Spleen (tissue), 11 donors: ENCODE results near the gene BAG1. TPM values are rescaled to one million over a fixed set of nuclear protein-coding genes. Genes with fewer than 3 reads are reported as not detected.

Experiments
- DNase-seq: peaks from one replicate; pipeline ENCODE4 v3.0.0-alpha.2; 2020
- H3K27ac ChIP-seq, 8 donors: fragments of 200-600 bp; sonication (generic) in 7 of 8; 1 replicate in 4 of 8; 2 replicates in 4 of 8; pipeline versions ENCODE4 v1.5.0 to v1.8.0; 2016 to 2021; ENCODE audit warnings: inconsistent platforms in 4 of 8, mild to moderate bottlenecking in 4 of 8, moderate library complexity in 1 of 8
- H3K27me3 ChIP-seq, 7 donors: fragments of 200-600 bp; sonication (generic) in 6 of 7; replicated peaks in 1 of 7; 1 replicate in 4 of 7; 2 replicates in 3 of 7; pipeline versions ENCODE4 v1.5.0 to v1.8.0; 2016 to 2021; ENCODE audit warnings: inconsistent platforms in 3 of 7, mild to moderate bottlenecking in 1 of 7
- H3K36me3 ChIP-seq, 6 donors: fragments of 200-600 bp; sonication (generic) in 5 of 6; 1 replicate in 4 of 6; 2 replicates in 2 of 6; pipeline versions ENCODE4 v1.5.0 to v1.8.0; 2016 to 2021; ENCODE audit warnings: inconsistent platforms in 2 of 6
- H3K4me1 ChIP-seq, 6 donors: fragments of 200-600 bp; sonication (generic) in 5 of 6; 1 replicate in 3 of 6; 2 replicates in 3 of 6; pipeline versions ENCODE4 v1.5.0 to v1.8.0; 2016 to 2021; ENCODE audit warnings: inconsistent platforms in 3 of 6
- H3K4me3 ChIP-seq, 8 donors: fragments of 200-600 bp; sonication (generic) in 7 of 8; 1 replicate in 4 of 8; 2 replicates in 4 of 8; pipeline versions ENCODE4 v1.5.0 to v1.8.0; 2016 to 2021; ENCODE audit warnings: inconsistent platforms in 4 of 8, mild to moderate bottlenecking in 4 of 8, moderate library complexity in 2 of 8
- H3K9me3 ChIP-seq, 8 donors: fragments of 200-600 bp; sonication (generic) in 7 of 8; 1 replicate in 4 of 8; 2 replicates in 4 of 8; pipeline versions ENCODE4 v1.5.0 to v1.8.0; 2016 to 2021; ENCODE audit warnings: inconsistent platforms in 4 of 8
- CTCF ChIP-seq, 11 experiments: fragments of 200-600 bp in 7 of 11; fragments of 450-650 bp in 4 of 11; sonication (generic) in 4 of 11; IDR thresholded peaks in 8 of 11; conservative IDR thresholded peaks in 3 of 11; 1 replicate in 7 of 11; 2 replicates in 4 of 11; pipeline versions ENCODE4 v1.4.0 to v1.8.0; 2016 to 2021; ENCODE audit warnings: antibody characterized with exemption in 11 of 11, inconsistent platforms in 4 of 11, mild to moderate bottlenecking in 1 of 11
- POLR2A ChIP-seq, 3 donors: fragments of 450-650 bp; IDR thresholded peaks; one replicate each; pipeline ENCODE4 v1.5.1; 2017; ENCODE audit warnings: antibody characterized with exemption in 3 of 3, mild to moderate bottlenecking in 1 of 3
- POLR2AphosphoS5 ChIP-seq, 3 donors: sonication (generic); formaldehyde crosslinking; IDR thresholded peaks; one replicate each; pipeline ENCODE4 v1.5.1; 2017; ENCODE audit warnings: antibody characterized with exemption in 3 of 3
- WGBS, 5 donors: extraction: QIAGEN DNeasy Blood & Tissue Kit in 3 of 5; methylation state at CpG; one replicate each; pipeline versions ENCODE4 v1.1.5 to v1.1.7; 2013 to 2018; 5-methylcytosine and 5-hydroxymethylcytosine counted together
- intact Hi-C: fragments of 100-400 bp; cut with DNase I; formaldehyde crosslinking; loops from one replicate; pipeline ENCODE4 v1.15.0; 2023; ENCODE audit warnings: low total_unique reads
- polyA plus RNA-seq, 3 donors: library from polyadenylated mRNA; stranded (reverse); fragments of 200-250 nt; gene quantifications; one replicate each; pipeline ENCODE4 v1.2.1, GENCODE V29; 2013
- total RNA-seq, 7 donors: library from RNA; depleted of rRNA in 3 of 7; stranded (reverse); fragments of >200 nt in 3 of 7; fragmentation: NEBNext Ultra II Directional in 4 of 7; extraction: Animal tissue kit (Norgen Biotek cat#: 25700) in 4 of 7; gene quantifications; one replicate each; pipeline versions ENCODE4 v1.1.0 to v1.2.1, GENCODE V29; 2016 to 2021
- donor health status: healthy with polysubstance abuse.
- donor health status: DM: no; HTN: no; CAD: no; lungs with moderate emphysema.
- donor health status: DM: no; HTN: no; CAD: no.
- donor health status: Bipolar disorder and iron deficiency.
- donor health status: healthy.
- donor health status: DM: no; HTN: no; CAD: no.
- donor health status: DM: yes; HTN: yes; CAD: no.

BAG1 gene
- total and polyA plus RNA-seq, 10 donors = 49.9 to 102 (median 70.9) TPM

- Histone ChIP-seq H3K4me3 (no peak overlapping the region), H3K27me3 (no peaks in the 10 kb centered on the region), H3K4me1 (no peaks in the 10 kb centered on the region), H3K36me3 (no peaks in the 10 kb centered on the region), H3K27ac (no peak overlapping the region), H3K9me3 (no peaks in the 10 kb centered on the region)
- DNase-seq = no peak
- intact Hi-C loops = no loop called here
- TF ChIP-seq POLR2AphosphoS5 (IDR thresholded peaks at IDR 0.05) = no peak
- TF ChIP-seq POLR2A (IDR thresholded peaks at IDR 0.05) = no peak
- no peak for TF ChIP-seq CTCF (IDR thresholded peaks at IDR 0.05 in 8 of 11, conservative IDR thresholded peaks at IDR 0.05 in 3 of 11)
- 65 to 80% (median 72%) methylated on average over 3 of the region's 3 CpGs for WGBS, 5 donors
These were observed 52.7 kb downstream of the BAG1 start for GRCh38 chr9:33211695-33212393.

GRCh38 chr9:33210006-33210715, 54.3 kb downstream of the BAG1 start:
- no peak for DNase-seq
- no peak for TF ChIP-seq POLR2AphosphoS5 (IDR thresholded peaks at IDR 0.05)

GRCh38 chr9:33209394-33209793, 55.1 kb downstream of the BAG1 start:
- no peaks in the 10 kb centered on the region for H3K4me1 ChIP-seq

More at GRCh38 chr9:33210006-33210715, 54.3 kb downstream of the BAG1 start:
- intact Hi-C loops = no loop called here
- no peaks in the 10 kb centered on the region for H3K9me3 ChIP-seq
- H3K4me3 ChIP-seq = no peak overlapping the region
- H3K36me3 ChIP-seq = no peaks in the 10 kb centered on the region
- H3K27me3 ChIP-seq = no peaks in the 10 kb centered on the region
- H3K4me1 ChIP-seq = no peaks in the 10 kb centered on the region
- WGBS, 5 donors = 86 to 93% (median 91%) methylated on average over 4 of the region's 4 CpGs
- H3K27ac ChIP-seq = no peak overlapping the region

GRCh38 chr9:33202552-33203201, 61.8 kb downstream of the BAG1 start:
- peak; percentile 71 to 88 (median 77) for TF ChIP-seq POLR2AphosphoS5 (IDR thresholded peaks at IDR 0.05)
- TF ChIP-seq POLR2A (IDR thresholded peaks at IDR 0.05) = no peak
- peak in 4 of 11 experiments; percentile 13 to 29 (median 18) for TF ChIP-seq CTCF (IDR thresholded peaks at IDR 0.05 in 8 of 11, conservative IDR thresholded peaks at IDR 0.05 in 3 of 11)
- no peaks in the 10 kb centered on the region for H3K9me3 ChIP-seq
- intact Hi-C loops = no loop called here
- 29 to 41% (median 32%) methylated on average over 8 to 11 of the region's 11 CpGs for WGBS, 5 donors
- H3K36me3 ChIP-seq = no peaks in the 10 kb centered on the region
- H3K4me3 ChIP-seq = no peak overlapping the region
- H3K27ac ChIP-seq = peak overlapping the region in 3 of 8 donors; percentile 33 to 51 (median 36)
- H3K4me1 ChIP-seq = peaks cover 0 to 16% (median 12%) of the 10 kb centered on the region in 6 donors
- H3K27me3 ChIP-seq = no peaks in the 10 kb centered on the region
- peak; percentile 84 for DNase-seq

More at GRCh38 chr9:33209394-33209793, 55.1 kb downstream of the BAG1 start:
- TF ChIP-seq CTCF (IDR thresholded peaks at IDR 0.05 in 8 of 11, conservative IDR thresholded peaks at IDR 0.05 in 3 of 11) (no peak), POLR2AphosphoS5 (IDR thresholded peaks at IDR 0.05) (no peak), POLR2A (IDR thresholded peaks at IDR 0.05) (no peak)
- H3K27me3 ChIP-seq = no peaks in the 10 kb centered on the region
- H3K36me3 ChIP-seq = no peaks in the 10 kb centered on the region
- no peak for DNase-seq
- H3K9me3 ChIP-seq = no peaks in the 10 kb centered on the region
- no peak overlapping the region for H3K4me3 ChIP-seq
- WGBS, 5 donors = 90 to 100% (median 96%) methylated on average over 1 of the region's 1 CpG
- H3K27ac ChIP-seq = no peak overlapping the region
- intact Hi-C loops = no loop called here

Other genes with a start within 250 kb of the BAG1 start
- 100 to 1,000 TPM in 1 of 7 donors, 10 to 100 TPM in 6; 67.0 to 113 (median 87.7) TPM for gene DNAJA1, start 239.4 kb downstream of the BAG1 start, total RNA-seq
- 10 to 100 TPM; 25.8 to 81.3 (median 38.7) TPM for gene DNAJA1, start 239.4 kb downstream of the BAG1 start, polyA plus RNA-seq
- 10 to 100 TPM; 15.7 to 23.3 (median 19.4) TPM for gene SMU1, start 188.0 kb downstream of the BAG1 start, total RNA-seq
- gene SMU1, start 188.0 kb downstream of the BAG1 start, polyA plus RNA-seq = 10 to 100 TPM in 1 of 3 donors, 1 to 10 TPM in 2; 7.2 to 12.2 (median 9.9) TPM
- 100 to 1,000 TPM in 2 of 7 donors, 10 to 100 TPM in 5; 75.1 to 111 (median 91.4) TPM for gene B4GALT1, start 97.4 kb downstream of the BAG1 start, total RNA-seq
- 10 to 100 TPM; 18.1 to 29.5 (median 25.4) TPM for gene B4GALT1, start 97.4 kb downstream of the BAG1 start, polyA plus RNA-seq
- not detected for gene SPINK4, start 24.5 kb downstream of the BAG1 start, total RNA-seq
- under 1 TPM in 1 of 3 donors, not detected in 2; 0.67 TPM for gene SPINK4, start 24.5 kb downstream of the BAG1 start, polyA plus RNA-seq
- 10 to 100 TPM; 43.6 to 56.7 (median 52.4) TPM for gene CHMP5, start 341 bp upstream of the BAG1 start, total RNA-seq
- gene CHMP5, start 341 bp upstream of the BAG1 start, polyA plus RNA-seq = 10 to 100 TPM; 53.6 to 75.9 (median 59.0) TPM
- 10 to 100 TPM; 39.3 to 57.5 (median 46.2) TPM for gene NFX1, start 25.8 kb upstream of the BAG1 start, total RNA-seq
- gene NFX1, start 25.8 kb upstream of the BAG1 start, polyA plus RNA-seq = 10 to 100 TPM; 10.5 to 14.5 (median 14.5) TPM
- 1 to 10 TPM in 5 of 7 donors, under 1 TPM in 2; 0.64 to 3.2 (median 2.0) TPM for gene AQP7, start 137.9 kb upstream of the BAG1 start, total RNA-seq
- 1 to 10 TPM in 1 of 3 donors, under 1 TPM in 2; 0.26 to 2.6 (median 0.35) TPM for gene AQP7, start 137.9 kb upstream of the BAG1 start, polyA plus RNA-seq
- 100 to 1,000 TPM in 5 of 7 donors, 10 to 100 TPM in 2; 44.2 to 251 (median 126) TPM for gene AQP3, start 182.9 kb upstream of the BAG1 start, total RNA-seq
- gene AQP3, start 182.9 kb upstream of the BAG1 start, polyA plus RNA-seq = 10 to 100 TPM in 1 of 3 donors, 1 to 10 TPM in 2; 5.0 to 51.4 (median 5.7) TPM
- gene NOL6, start 209.2 kb upstream of the BAG1 start, total RNA-seq = 10 to 100 TPM; 20.7 to 48.1 (median 28.4) TPM
- gene NOL6, start 209.2 kb upstream of the BAG1 start, polyA plus RNA-seq = 10 to 100 TPM; 20.0 to 28.4 (median 24.6) TPM